Osteoblast (primary cell): ENCODE measurements around the gene NTSR1. TPM values are rescaled to one million over a fixed set of nuclear protein-coding genes. Genes with fewer than 3 reads are reported as not detected.

ENCODE experiments used
- DNase-seq: peaks from one replicate; pipeline ENCODE4 v3.0.0; 2011; ENCODE audit warnings: low spot score, mixed read lengths; ENCODE audit not compliant: insufficient read length; ENCODE audit errors: missing footprints
- H2AFZ ChIP-seq: 2 replicates; pipeline ENCODE4 v1.6.0; 2011; ENCODE audit warnings: mild to moderate bottlenecking, low read length
- H3K27ac ChIP-seq: 2 replicates; pipeline ENCODE4 v1.5.1; 2011; ENCODE audit warnings: mild to moderate bottlenecking, low read depth, low read length, moderate library complexity
- H3K27me3 ChIP-seq: 2 replicates; pipeline ENCODE4 v1.6.0; 2012; ENCODE audit warnings: mild to moderate bottlenecking, control low read depth, inconsistent platforms, low read length, moderate library complexity; ENCODE audit not compliant: insufficient read depth
- H3K36me3 ChIP-seq: 2 replicates; pipeline ENCODE4 v1.5.1; 2011; ENCODE audit warnings: mild to moderate bottlenecking, low read length, control low read depth, moderate library complexity; ENCODE audit not compliant: insufficient read depth
- H3K4me1 ChIP-seq: 2 replicates; pipeline ENCODE4 v1.5.1; 2011; ENCODE audit warnings: mild to moderate bottlenecking, low read length, control low read depth, moderate library complexity; ENCODE audit not compliant: insufficient read depth
- H3K4me2 ChIP-seq: 2 replicates; pipeline ENCODE4 v1.6.0; 2011; ENCODE audit warnings: mild to moderate bottlenecking, low read length; ENCODE audit not compliant: insufficient read depth
- H3K4me3 ChIP-seq: fragments of 200-600 bp; sonication (generic); 3 replicates; pipeline ENCODE4 v1.5.1; 2012; ENCODE audit warnings: mild to moderate bottlenecking, low read length, inconsistent platforms; ENCODE audit not compliant: insufficient read depth
- H3K79me2 ChIP-seq: 2 replicates; pipeline ENCODE4 v1.6.0; 2012; ENCODE audit warnings: mild to moderate bottlenecking, low read length, control low read depth, inconsistent platforms; ENCODE audit not compliant: insufficient read depth
- H3K9me3 ChIP-seq: 2 replicates; pipeline ENCODE4 v1.5.1; 2011; ENCODE audit warnings: low read depth, low read length, control low read depth
- H4K20me1 ChIP-seq: 2 replicates; pipeline ENCODE4 v1.6.0; 2012; ENCODE audit warnings: mild to moderate bottlenecking, low read length, control low read depth; ENCODE audit not compliant: insufficient read depth
- total RNA-seq: library from RNA; depleted of rRNA; stranded (reverse); fragments of >200 nt; gene quantifications from 2 replicates; pipeline ENCODE4 v1.2.3, GENCODE V29; 2012
- TF ChIP-seq, protein P1 (sequence below): IDR thresholded peaks from 2 replicates; pipeline ENCODE4 v1.5.1; 2011; ENCODE audit warnings: mild to moderate bottlenecking, low read depth, low read length, moderate library complexity; ENCODE audit errors: extremely low read depth

The NTSR1 gene
- total RNA-seq, 1 donor: not detected

DNA sequence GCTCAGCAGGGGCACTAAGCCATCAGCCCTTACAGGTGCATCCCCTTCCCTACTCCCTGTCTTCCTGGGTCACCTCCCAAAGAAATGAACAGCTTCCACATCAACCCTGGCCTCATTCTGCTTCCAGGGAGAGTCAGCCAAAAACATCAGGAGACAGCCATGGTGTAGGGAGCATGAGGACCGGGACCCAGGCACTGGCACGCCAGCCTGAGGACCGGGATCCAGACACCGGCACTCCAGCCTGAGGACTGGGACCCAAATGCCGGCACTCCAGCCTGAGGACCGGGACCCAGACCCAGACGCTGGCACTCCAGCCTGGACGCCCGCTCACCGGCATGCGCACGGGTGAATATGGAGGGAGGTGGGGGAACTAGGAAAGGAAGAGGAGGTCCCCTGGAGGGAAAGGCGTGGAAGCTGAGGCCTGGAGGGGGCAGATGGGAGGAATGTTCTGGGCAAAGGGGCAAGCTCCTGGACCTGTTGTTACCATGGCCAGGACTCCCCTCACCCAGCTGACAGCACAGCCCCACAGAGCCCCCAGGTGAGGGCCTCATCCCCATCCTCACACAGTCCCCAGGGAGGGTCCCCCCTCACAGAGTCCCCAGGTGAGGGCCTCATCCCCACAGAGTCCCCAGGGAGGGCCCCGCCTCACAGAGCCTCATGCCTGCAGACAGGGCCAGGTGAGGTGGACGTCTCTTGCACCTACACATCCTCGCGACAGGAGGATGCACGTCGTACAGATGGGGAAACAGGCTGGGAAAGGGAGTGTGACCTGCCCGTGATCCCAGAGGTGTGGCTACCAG lies 61.7 kb downstream of the NTSR1 start:
- no peak overlapping the region for H3K4me2 ChIP-seq
- no peak overlapping the region for H3K27ac ChIP-seq
- no peaks in the 10 kb centered on the region for H3K4me1 ChIP-seq

DNA sequence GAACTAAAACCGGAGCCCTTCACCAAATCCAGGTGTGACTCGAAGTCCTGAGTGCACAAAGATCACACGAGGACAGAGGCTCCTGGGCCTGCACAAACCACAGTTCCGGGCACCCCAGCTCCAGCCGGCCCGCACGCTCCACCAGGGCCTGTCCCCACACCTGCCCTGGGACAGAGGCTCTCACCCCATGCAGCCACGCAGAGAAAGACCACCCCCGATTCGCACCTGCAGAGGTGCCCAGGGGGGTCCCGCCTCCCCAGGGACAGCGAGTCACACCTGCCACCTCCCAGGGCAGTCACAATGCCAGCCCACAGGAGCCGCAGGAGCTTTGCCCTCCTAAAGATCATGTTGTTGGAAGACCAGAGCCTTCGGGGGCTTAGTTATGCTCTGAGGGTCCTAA lies 62.3 kb downstream of the NTSR1 start:
- Histone ChIP-seq H3K27ac (no peak overlapping the region), H3K36me3 (no peaks in the 10 kb centered on the region), H4K20me1 (no peaks in the 10 kb centered on the region), H3K4me2 (no peak overlapping the region), H3K4me1 (no peaks in the 10 kb centered on the region), H3K79me2 (no peaks in the 10 kb centered on the region), H3K27me3 (peaks cover 13% of the 10 kb centered on the region), H2AFZ (no peak overlapping the region), H3K9me3 (no peaks in the 10 kb centered on the region), H3K4me3 (no peak overlapping the region)
- TF ChIP-seq, protein P1, sequence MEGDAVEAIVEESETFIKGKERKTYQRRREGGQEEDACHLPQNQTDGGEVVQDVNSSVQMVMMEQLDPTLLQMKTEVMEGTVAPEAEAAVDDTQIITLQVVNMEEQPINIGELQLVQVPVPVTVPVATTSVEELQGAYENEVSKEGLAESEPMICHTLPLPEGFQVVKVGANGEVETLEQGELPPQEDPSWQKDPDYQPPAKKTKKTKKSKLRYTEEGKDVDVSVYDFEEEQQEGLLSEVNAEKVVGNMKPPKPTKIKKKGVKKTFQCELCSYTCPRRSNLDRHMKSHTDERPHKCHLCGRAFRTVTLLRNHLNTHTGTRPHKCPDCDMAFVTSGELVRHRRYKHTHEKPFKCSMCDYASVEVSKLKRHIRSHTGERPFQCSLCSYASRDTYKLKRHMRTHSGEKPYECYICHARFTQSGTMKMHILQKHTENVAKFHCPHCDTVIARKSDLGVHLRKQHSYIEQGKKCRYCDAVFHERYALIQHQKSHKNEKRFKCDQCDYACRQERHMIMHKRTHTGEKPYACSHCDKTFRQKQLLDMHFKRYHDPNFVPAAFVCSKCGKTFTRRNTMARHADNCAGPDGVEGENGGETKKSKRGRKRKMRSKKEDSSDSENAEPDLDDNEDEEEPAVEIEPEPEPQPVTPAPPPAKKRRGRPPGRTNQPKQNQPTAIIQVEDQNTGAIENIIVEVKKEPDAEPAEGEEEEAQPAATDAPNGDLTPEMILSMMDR: no peak
- DNase-seq: peak; percentile 62

More for the DNA sequence above, 61.7 kb downstream of the NTSR1 start:
- DNase-seq: peak; percentile 75
- no peaks in the 10 kb centered on the region for H4K20me1 ChIP-seq
- TF ChIP-seq, protein P1: no peak
- no peaks in the 10 kb centered on the region for H3K79me2 ChIP-seq
- H3K36me3 ChIP-seq: no peaks in the 10 kb centered on the region
- H2AFZ ChIP-seq: no peak overlapping the region
- no peaks in the 10 kb centered on the region for H3K9me3 ChIP-seq
- no peak overlapping the region for H3K4me3 ChIP-seq
- H3K27me3 ChIP-seq: peaks cover 13% of the 10 kb centered on the region

DNA sequence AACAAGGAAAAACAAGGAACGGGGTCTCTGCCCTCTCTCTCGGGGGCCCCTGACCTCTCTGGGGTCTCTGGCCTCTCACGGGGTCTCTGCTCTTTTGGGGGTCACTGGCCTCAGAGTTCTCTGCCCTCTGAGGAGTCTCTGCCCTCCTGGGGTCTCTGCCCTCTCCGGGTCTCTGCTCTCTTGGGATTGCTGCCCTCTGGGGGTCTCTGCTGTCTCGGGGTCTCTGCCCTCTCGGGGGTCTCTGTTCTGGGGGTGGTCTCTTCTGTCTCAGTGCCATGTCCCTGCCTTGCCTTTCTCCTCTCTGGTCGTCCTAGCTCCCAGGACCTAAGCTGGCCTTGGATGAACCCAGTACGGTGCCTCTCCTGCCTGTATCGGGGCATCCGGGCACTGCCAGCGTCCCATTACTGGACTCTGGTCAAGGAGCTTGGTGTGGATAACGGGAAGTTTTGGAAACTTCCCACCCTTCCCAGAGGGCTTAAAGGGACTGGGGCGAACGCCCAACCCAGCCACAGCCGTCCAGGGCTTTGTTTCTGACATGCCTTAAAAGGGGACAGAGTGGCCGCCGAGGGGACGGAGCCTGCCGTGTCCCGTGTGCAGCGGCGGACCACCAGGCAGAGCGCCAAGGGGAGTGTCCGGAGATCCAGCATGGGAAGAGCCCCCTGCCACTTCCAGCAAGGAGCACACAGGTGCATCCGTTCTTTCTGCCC lies 62.9 kb downstream of the NTSR1 start:
- no peaks in the 10 kb centered on the region for H3K9me3 ChIP-seq
- H3K4me1 ChIP-seq: no peaks in the 10 kb centered on the region
- DNase-seq: peak; percentile 85
- H3K79me2 ChIP-seq: no peaks in the 10 kb centered on the region
- no peaks in the 10 kb centered on the region for H4K20me1 ChIP-seq
- H3K27ac ChIP-seq: no peak overlapping the region
- no peak overlapping the region for H2AFZ ChIP-seq
- TF ChIP-seq, protein P1: no peak
- no peak overlapping the region for H3K4me2 ChIP-seq
- no peak overlapping the region for H3K4me3 ChIP-seq
- no peaks in the 10 kb centered on the region for H3K36me3 ChIP-seq
- H3K27me3 ChIP-seq: peaks cover 11% of the 10 kb centered on the region

DNA sequence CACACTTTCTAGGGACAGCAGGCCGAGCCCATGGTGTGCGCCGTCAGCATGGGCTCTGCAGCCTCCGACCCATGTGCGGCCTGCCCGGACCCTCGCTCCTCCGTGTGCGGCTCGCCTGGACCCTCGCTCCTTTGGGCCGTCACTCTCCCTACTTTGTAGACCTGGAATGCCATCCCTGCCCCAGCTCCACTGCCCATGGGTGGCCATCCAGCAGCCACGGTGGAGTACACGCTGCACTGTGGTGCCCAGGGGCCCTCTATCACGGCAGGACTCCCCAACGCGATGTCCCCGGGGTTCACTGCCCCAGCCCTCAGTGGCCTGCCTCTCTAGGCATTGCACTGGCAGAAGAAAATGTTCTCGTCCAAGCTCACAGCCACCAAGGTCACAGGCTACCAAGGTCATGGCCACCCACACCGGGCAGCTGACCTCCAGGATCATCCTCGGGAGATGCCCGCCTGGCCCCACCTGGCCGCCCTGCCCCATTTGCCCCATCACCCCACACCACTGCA lies 63.5 kb downstream of the NTSR1 start:
- H3K79me2 ChIP-seq: no peaks in the 10 kb centered on the region
- no peaks in the 10 kb centered on the region for H3K9me3 ChIP-seq
- no peak overlapping the region for H2AFZ ChIP-seq
- H3K4me1 ChIP-seq: no peaks in the 10 kb centered on the region
- H3K4me3 ChIP-seq: no peak overlapping the region
- no peak overlapping the region for H3K4me2 ChIP-seq
- H3K36me3 ChIP-seq: no peaks in the 10 kb centered on the region
- no peak overlapping the region for H3K27ac ChIP-seq
- peak; percentile 65 for DNase-seq
- peaks cover 8% of the 10 kb centered on the region for H3K27me3 ChIP-seq
- TF ChIP-seq, protein P1: no peak
- H4K20me1 ChIP-seq: no peaks in the 10 kb centered on the region
